Astrocyte (in vitro differentiated cells and primary cell): ENCODE results near the gene ABCA12. TPM values are rescaled to one million over a fixed set of nuclear protein-coding genes. Genes with fewer than 3 reads are reported as not detected.

ENCODE experiments used
- DNase-seq: peaks from one replicate; pipeline ENCODE4 v3.0.0-alpha.2; 2010; ENCODE audit warnings: low read depth
- FAIRE-seq: peaks from 2 replicates; lab custom pipeline; 2011; peaks lifted over from hg19 to GRCh38; lab: Jason Lieb, UNC
- H2AFZ ChIP-seq: 2 replicates; pipeline ENCODE4 v1.6.0; 2012; ENCODE audit warnings: low read depth, low read length, inconsistent platforms
- H3K27ac ChIP-seq: 2 replicates; pipeline ENCODE4 v1.5.1; 2011; ENCODE audit warnings: low read depth, low read length, inconsistent platforms
- H3K27me3 ChIP-seq: 2 replicates; pipeline ENCODE4 v1.6.0; 2011; ENCODE audit warnings: low read length, inconsistent platforms; ENCODE audit not compliant: insufficient read depth
- H3K36me3 ChIP-seq: 2 replicates; pipeline ENCODE4 v1.5.1; 2011; ENCODE audit warnings: low read length, inconsistent platforms; ENCODE audit not compliant: insufficient read depth
- H3K4me1 ChIP-seq: 2 replicates; pipeline ENCODE4 v1.5.1; 2011; ENCODE audit warnings: low read length, inconsistent platforms; ENCODE audit not compliant: insufficient read depth
- H3K4me2 ChIP-seq: 2 replicates; pipeline ENCODE4 v1.6.0; 2012; ENCODE audit warnings: low read length, inconsistent platforms
- H3K4me3 ChIP-seq: 2 replicates; pipeline ENCODE4 v1.5.1; 2011; ENCODE audit warnings: low read depth, mild to moderate bottlenecking, low read length, inconsistent platforms; ENCODE audit not compliant: insufficient read depth
- H3K79me2 ChIP-seq: 2 replicates; pipeline ENCODE4 v1.6.0; 2012; ENCODE audit warnings: mild to moderate bottlenecking, low read length, inconsistent platforms; ENCODE audit not compliant: insufficient read depth
- H3K9ac ChIP-seq: 2 replicates; pipeline ENCODE4 v1.6.0; 2012; ENCODE audit warnings: mild to moderate bottlenecking, low read length, inconsistent platforms
- H3K9me3 ChIP-seq: 2 replicates; pipeline ENCODE4 v1.5.1; 2012; ENCODE audit warnings: low read depth, mild to moderate bottlenecking, low read length, inconsistent platforms; ENCODE audit not compliant: insufficient read depth
- H4K20me1 ChIP-seq: 2 replicates; pipeline ENCODE4 v1.6.0; 2012; ENCODE audit warnings: low read length, inconsistent platforms; ENCODE audit not compliant: insufficient read depth
- H3K27ac Mint-ChIP-seq: one replicate; pipeline ENCODE4 v1.8.0; 2021; ENCODE audit warnings: mild to moderate bottlenecking, mixed read lengths; ENCODE audit not compliant: unreplicated experiment
- H3K27me3 Mint-ChIP-seq: one replicate; pipeline ENCODE4 v1.8.0; 2021; ENCODE audit warnings: low read depth, mixed read lengths; ENCODE audit not compliant: unreplicated experiment
- H3K36me3 Mint-ChIP-seq: one replicate; pipeline ENCODE4 v1.8.0; 2021; ENCODE audit warnings: low read depth, mixed read lengths; ENCODE audit not compliant: unreplicated experiment
- H3K4me1 Mint-ChIP-seq: one replicate; pipeline ENCODE4 v1.8.0; 2021; ENCODE audit warnings: low read depth, mixed read lengths; ENCODE audit not compliant: unreplicated experiment
- H3K4me3 Mint-ChIP-seq: one replicate; pipeline ENCODE4 v1.8.0; 2021; ENCODE audit warnings: mild to moderate bottlenecking, moderate library complexity, mixed read lengths; ENCODE audit not compliant: unreplicated experiment
- H3K9me3 Mint-ChIP-seq: one replicate; pipeline ENCODE4 v1.8.0; 2021; ENCODE audit warnings: mild to moderate bottlenecking, mixed read lengths; ENCODE audit not compliant: unreplicated experiment
- CTCF ChIP-seq: IDR thresholded peaks from 2 replicates; pipeline ENCODE4 v1.5.1; 2011; ENCODE audit warnings: low read depth, mild to moderate bottlenecking, inconsistent platforms, low read length, moderate library complexity; ENCODE audit not compliant: insufficient read depth
- EZH2 ChIP-seq: IDR thresholded peaks from 2 replicates; pipeline ENCODE4 v1.6.1; 2012; ENCODE audit warnings: mild to moderate bottlenecking, low read length, inconsistent platforms; ENCODE audit not compliant: insufficient read depth
- total RNA-seq: library from RNA; stranded (reverse); gene quantifications from 2 replicates; pipeline ENCODE4 v1.2.1, GENCODE V29; 2021

ABCA12 gene
- total RNA-seq, 1 donor from 2014 or later: 4.4 TPM

DNA sequence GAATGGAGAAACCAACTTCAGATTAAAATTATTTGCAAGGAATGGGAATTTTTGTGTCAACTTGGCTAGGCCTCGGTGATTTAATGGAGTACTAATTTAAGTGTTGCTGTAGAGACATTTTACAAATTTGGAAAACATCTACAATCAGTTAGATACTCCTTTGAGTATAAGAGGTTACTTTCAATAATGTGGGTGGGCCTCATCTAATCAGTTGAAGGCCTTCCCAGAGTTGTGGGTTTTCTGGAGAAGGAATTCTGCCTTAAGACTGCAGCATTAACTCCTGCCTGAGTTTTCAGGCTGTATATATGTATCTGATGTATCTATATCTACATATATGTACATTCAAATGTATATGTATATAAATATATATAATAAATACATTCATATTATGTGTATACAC lies 47.6 kb upstream of the ABCA12 start:
- Mint-ChIP-seq H3K36me3 (no peaks in the 10 kb centered on the region), H3K4me1 (peaks cover 2% of the 10 kb centered on the region), H3K4me3 (no peak overlapping the region), H3K27me3 (no peaks in the 10 kb centered on the region), H3K27ac (no peak overlapping the region), H3K9me3 (peaks cover 1% of the 10 kb centered on the region)
- Histone ChIP-seq H3K4me1 (no peaks in the 10 kb centered on the region), H3K9me3 (no peaks in the 10 kb centered on the region), H3K36me3 (no peaks in the 10 kb centered on the region), H2AFZ (no peak overlapping the region), H3K9ac (no peak overlapping the region), H4K20me1 (no peaks in the 10 kb centered on the region), H3K4me3 (no peak overlapping the region), H3K4me2 (no peak overlapping the region), H3K79me2 (no peaks in the 10 kb centered on the region), H3K27me3 (no peaks in the 10 kb centered on the region), H3K27ac (no peak overlapping the region)
- DNase-seq (no peak), FAIRE-seq (no peak)
- TF ChIP-seq CTCF (no peak), EZH2 (no peak)

DNA sequence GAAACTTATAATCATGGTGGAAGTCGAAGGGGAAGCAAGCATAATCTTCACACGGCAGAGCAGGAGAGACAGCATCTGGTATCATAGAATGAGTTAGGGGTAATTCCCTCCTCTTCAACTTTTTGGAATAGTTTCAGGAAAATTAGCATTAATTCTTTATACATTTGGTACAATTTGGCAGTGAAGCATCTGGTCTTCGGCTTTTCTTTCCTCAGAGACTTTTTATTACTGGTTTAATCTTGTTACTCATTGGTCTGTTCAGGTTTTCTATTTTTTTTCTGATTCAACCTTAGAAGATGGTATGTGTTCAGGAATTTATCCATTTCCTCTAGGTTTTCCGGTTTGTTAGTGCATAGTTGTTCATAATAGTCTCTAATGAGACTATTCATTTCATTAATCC lies 39.7 kb upstream of the ABCA12 start:
- Histone ChIP-seq H3K4me2 (no peak overlapping the region), H2AFZ (no peak overlapping the region), H3K27me3 (no peaks in the 10 kb centered on the region), H3K4me3 (no peak overlapping the region), H3K9ac (no peak overlapping the region), H4K20me1 (no peaks in the 10 kb centered on the region), H3K79me2 (no peaks in the 10 kb centered on the region), H3K4me1 (no peaks in the 10 kb centered on the region), H3K36me3 (no peaks in the 10 kb centered on the region), H3K9me3 (no peaks in the 10 kb centered on the region), H3K27ac (no peak overlapping the region)
- Mint-ChIP-seq H3K4me1 (no peaks in the 10 kb centered on the region), H3K27ac (no peak overlapping the region), H3K27me3 (no peaks in the 10 kb centered on the region), H3K4me3 (no peak overlapping the region), H3K36me3 (no peaks in the 10 kb centered on the region), H3K9me3 (peaks cover 2% of the 10 kb centered on the region)
- FAIRE-seq: no peak
- no peak for TF ChIP-seq EZH2
- no peak for TF ChIP-seq CTCF
- no peak for DNase-seq

DNA sequence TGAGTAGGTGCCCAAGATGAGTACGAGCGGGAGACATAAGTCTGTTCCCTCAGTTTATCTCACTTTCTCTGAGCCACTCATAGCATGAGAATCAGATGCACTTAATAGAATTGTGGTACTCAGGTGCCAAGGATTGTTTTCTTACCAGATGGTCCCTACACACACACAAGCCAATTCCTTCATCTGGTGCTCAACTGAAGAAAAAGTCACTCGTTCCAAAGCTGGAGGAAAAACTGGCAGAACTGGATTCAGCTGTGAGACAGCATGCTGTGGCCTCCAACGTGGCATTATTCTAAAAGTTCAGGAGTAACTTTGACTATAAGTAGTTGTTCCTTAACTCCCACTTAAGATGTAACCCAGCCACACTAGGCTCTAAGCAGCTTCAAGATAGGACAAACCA lies 33.4 kb upstream of the ABCA12 start:
- DNase-seq (no peak), FAIRE-seq (no peak)
- H3K27me3 Mint-ChIP-seq: no peaks in the 10 kb centered on the region
- no peaks in the 10 kb centered on the region for H3K79me2 ChIP-seq
- H3K9me3 Mint-ChIP-seq: no peaks in the 10 kb centered on the region
- TF ChIP-seq CTCF (no peak), EZH2 (no peak)
- H3K4me3 Mint-ChIP-seq: no peak overlapping the region
- H3K4me2 ChIP-seq: no peak overlapping the region
- H3K27ac ChIP-seq: no peak overlapping the region
- H3K4me1 ChIP-seq: peaks cover 2% of the 10 kb centered on the region
- no peaks in the 10 kb centered on the region for H3K36me3 Mint-ChIP-seq
- H3K36me3 ChIP-seq: no peaks in the 10 kb centered on the region
- no peaks in the 10 kb centered on the region for H4K20me1 ChIP-seq
- H3K27ac Mint-ChIP-seq: no peak overlapping the region
- no peak overlapping the region for H3K4me3 ChIP-seq
- no peak overlapping the region for H2AFZ ChIP-seq
- no peaks in the 10 kb centered on the region for H3K27me3 ChIP-seq
- H3K9ac ChIP-seq: no peak overlapping the region
- H3K9me3 ChIP-seq: no peaks in the 10 kb centered on the region
- no peaks in the 10 kb centered on the region for H3K4me1 Mint-ChIP-seq
